Duodenal mucosa (tissue), 2 donors: ENCODE results near the gene MLN.
A peak's percentile ranks its signal among the peaks of the same experiment; 100 is the strongest.

ENCODE experiments used
- H3K27ac ChIP-seq: one replicate; pipeline ENCODE4 v1.7.0; 2013; ENCODE audit warnings: low read depth, low read length
- H3K27me3 ChIP-seq, 2 donors: one replicate each; pipeline ENCODE4 v1.7.0; 2013; ENCODE audit warnings: low read length in 2 of 2, control low read depth in 1 of 2; ENCODE audit not compliant: insufficient read depth in 2 of 2, control insufficient read depth in 1 of 2
- H3K36me3 ChIP-seq, 2 donors: one replicate each; pipeline ENCODE4 v1.7.0; 2013; ENCODE audit warnings: low read length in 2 of 2, control low read depth in 1 of 2; ENCODE audit not compliant: insufficient read depth in 2 of 2, control insufficient read depth in 1 of 2
- H3K4me1 ChIP-seq, 2 donors: one replicate each; pipeline ENCODE4 v1.7.0; 2013; ENCODE audit warnings: low read length in 2 of 2, control low read depth in 1 of 2; ENCODE audit not compliant: insufficient read depth in 2 of 2, control insufficient read depth in 1 of 2
- H3K4me3 ChIP-seq, 2 donors: one replicate each; pipeline ENCODE4 v1.7.0; 2013; ENCODE audit warnings: low read length in 2 of 2, low read depth in 1 of 2
- H3K9ac ChIP-seq, 2 donors: one replicate each; pipeline ENCODE4 v1.7.0; 2013; ENCODE audit warnings: low read length in 2 of 2, low read depth in 1 of 2
- H3K9me3 ChIP-seq, 2 donors: one replicate each; pipeline ENCODE4 v1.7.0; 2013; ENCODE audit warnings: low read length in 2 of 2, control low read depth in 1 of 2; ENCODE audit not compliant: control insufficient read depth in 1 of 2

The MLN gene

GRCh38 chr6:33746651-33747100 is 57.1 kb downstream of the MLN start, which contains the start of gene IP6K3:
Gene IP6K3, minus strand, starts transcription at chr6:33746905. Its CDS starts 11,429 bp downstream, at chr6:33735476.
- H3K4me3 ChIP-seq = no peak within 1 kb of the TSS
- H3K9ac ChIP-seq = peak within 1 kb of the TSS in 1 of 2 donors; percentile 39
- peaks cover 10 to 22% of the 10 kb centered on the region in 2 donors for H3K4me1 ChIP-seq
- no peaks in the 10 kb centered on the region for H3K9me3 ChIP-seq
- peak within 1 kb of the TSS; percentile 68 for H3K27ac ChIP-seq
- no peaks in the 10 kb centered on the region for H3K27me3 ChIP-seq
- no peaks in the 10 kb centered on the region for H3K36me3 ChIP-seq

GRCh38 chr6:33746036-33746600 is 57.7 kb downstream of the MLN start:
- Histone ChIP-seq H3K9me3 (no peaks in the 10 kb centered on the region), H3K4me3 (no peak overlapping the region), H3K9ac (peak overlapping the region in 1 of 2 donors; percentile 39), H3K27ac (peak overlapping the region; percentile 68), H3K27me3 (no peaks in the 10 kb centered on the region), H3K36me3 (no peaks in the 10 kb centered on the region), H3K4me1 (peaks cover 10 to 22% of the 10 kb centered on the region in 2 donors)

GRCh38 chr6:33745548-33745947 is 58.3 kb downstream of the MLN start:
- no peaks in the 10 kb centered on the region for H3K9me3 ChIP-seq
- peak overlapping the region; percentile 68 for H3K27ac ChIP-seq
- H3K27me3 ChIP-seq = no peaks in the 10 kb centered on the region
- H3K9ac ChIP-seq = peak overlapping the region in 1 of 2 donors; percentile 39
- H3K36me3 ChIP-seq = no peaks in the 10 kb centered on the region
- peaks cover 10 to 22% of the 10 kb centered on the region in 2 donors for H3K4me1 ChIP-seq
- H3K4me3 ChIP-seq = no peak overlapping the region

- Histone ChIP-seq H3K27me3 (no peaks in the 10 kb centered on the region), H3K9me3 (no peaks in the 10 kb centered on the region), H3K4me3 (no peak overlapping the region), H3K36me3 (no peaks in the 10 kb centered on the region), H3K9ac (peak overlapping the region in 1 of 2 donors; percentile 39), H3K27ac (peak overlapping the region; percentile 20), H3K4me1 (peaks cover 10 to 22% of the 10 kb centered on the region in 2 donors)
These were observed 58.8 kb downstream of the MLN start for GRCh38 chr6:33744895-33745546.
